ENCODE data around the gene NAT8L. TPM values are rescaled to one million over a fixed set of nuclear protein-coding genes. Genes with fewer than 3 reads are reported as not detected.

The NAT8L gene
- polyA plus RNA-seq, 2 donors, result 0.02 TPM; not detected in 1

GRCh38 chr4:2063557-2064275 lies 4.6 kb downstream of the NAT8L start:
- no peaks in the 10 kb centered on the region for H3K9me3 ChIP-seq (ENCODE audit: control insufficient read depth in 2 of 2, insufficient read depth in 1 of 2, low read depth in 1 of 2, low read length in 1 of 2)

DNA sequence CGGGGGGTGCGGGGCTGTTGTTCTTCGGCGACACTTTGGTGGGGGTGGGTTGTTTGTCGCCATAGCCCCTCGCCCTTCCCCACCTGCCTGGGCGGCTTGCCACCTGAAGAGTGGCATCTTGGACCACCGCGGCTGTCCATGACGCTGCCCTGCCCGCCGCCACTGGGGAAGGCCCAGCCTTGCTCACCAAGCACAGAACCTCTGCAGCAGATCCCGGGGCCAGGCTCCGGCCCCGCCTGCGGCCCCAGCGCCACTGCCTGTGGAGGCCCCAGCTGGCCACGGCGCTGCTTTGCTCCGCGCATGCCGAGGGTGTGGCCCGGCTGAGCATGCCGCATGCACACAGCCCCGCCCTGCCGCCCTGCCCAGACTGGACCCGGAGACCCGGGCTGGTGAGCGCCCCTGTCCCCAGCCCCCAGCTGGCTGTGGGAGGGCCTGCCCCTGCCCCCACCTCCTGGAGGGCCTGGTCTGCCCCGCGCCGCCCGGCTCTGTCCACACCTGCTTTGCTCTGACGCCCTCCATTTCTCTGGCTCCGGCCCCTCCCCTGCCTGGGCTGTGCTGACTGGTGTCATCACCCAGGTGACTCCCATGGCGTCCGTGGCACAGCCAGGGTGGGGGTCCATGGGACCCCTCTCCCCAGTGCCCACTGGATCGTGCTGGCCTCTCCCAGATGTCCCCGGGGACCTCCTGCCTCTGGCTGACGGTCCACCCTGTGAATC lies 5.3 kb downstream of the NAT8L start:
- 59 to 74% methylated on average over 38 to 40 of the region's 40 CpGs for WGBS, 2 donors
- H3K4me3 ChIP-seq (ENCODE audit: low read depth in 1 of 2, low read length in 2 of 2), result no peak overlapping the region
- no peak overlapping the region for H3K27ac ChIP-seq (ENCODE audit: low read depth in 2 of 2, low read length in 1 of 2)
- no peaks in the 10 kb centered on the region for H3K9me3 ChIP-seq (ENCODE audit: control insufficient read depth in 2 of 2, insufficient read depth in 1 of 2, low read depth in 1 of 2, low read length in 1 of 2)
- H3K27me3 ChIP-seq (ENCODE audit: control insufficient read depth in 1 of 2, insufficient read depth in 2 of 2, low read length in 2 of 2), result peaks cover 0 to 14% of the 10 kb centered on the region in 2 donors
- H3K36me3 ChIP-seq (ENCODE audit: control insufficient read depth in 2 of 2, insufficient read depth in 2 of 2, low read length in 1 of 2), result no peaks in the 10 kb centered on the region
- peaks cover 0 to 4% of the 10 kb centered on the region in 2 donors for H3K4me1 ChIP-seq (ENCODE audit: control insufficient read depth in 2 of 2, insufficient read depth in 2 of 2, low read length in 1 of 2)

More at GRCh38 chr4:2063557-2064275, 4.6 kb downstream of the NAT8L start:
- Histone ChIP-seq H3K27me3 (ENCODE audit: control insufficient read depth in 1 of 2, insufficient read depth in 2 of 2, low read length in 2 of 2) (peaks cover 0 to 16% of the 10 kb centered on the region in 2 donors), H3K4me1 (ENCODE audit: control insufficient read depth in 2 of 2, insufficient read depth in 2 of 2, low read length in 1 of 2) (peaks cover 2 to 4% of the 10 kb centered on the region in 2 donors), H3K4me3 (ENCODE audit: low read depth in 1 of 2, low read length in 2 of 2) (no peak overlapping the region), H3K36me3 (ENCODE audit: control insufficient read depth in 2 of 2, insufficient read depth in 2 of 2, low read length in 1 of 2) (no peaks in the 10 kb centered on the region), H3K27ac (ENCODE audit: low read depth in 2 of 2, low read length in 1 of 2) (no peak overlapping the region)
- 94 to 95% methylated on average over 48 to 53 of the region's 53 CpGs for WGBS, 2 donors

- Histone ChIP-seq H3K27me3 (ENCODE audit: control insufficient read depth in 1 of 2, insufficient read depth in 2 of 2, low read length in 2 of 2) (peaks cover 0 to 10% of the 10 kb centered on the region in 2 donors), H3K27ac (ENCODE audit: low read depth in 2 of 2, low read length in 1 of 2) (no peak overlapping the region), H3K9me3 (ENCODE audit: control insufficient read depth in 2 of 2, insufficient read depth in 1 of 2, low read depth in 1 of 2, low read length in 1 of 2) (no peaks in the 10 kb centered on the region), H3K4me3 (ENCODE audit: low read depth in 1 of 2, low read length in 2 of 2) (no peak overlapping the region), H3K4me1 (ENCODE audit: control insufficient read depth in 2 of 2, insufficient read depth in 2 of 2, low read length in 1 of 2) (peaks cover 0 to 4% of the 10 kb centered on the region in 2 donors), H3K36me3 (ENCODE audit: control insufficient read depth in 2 of 2, insufficient read depth in 2 of 2, low read length in 1 of 2) (no peaks in the 10 kb centered on the region)
- 72 to 80% methylated on average over 19 to 24 of the region's 24 CpGs for WGBS, 2 donors
Observed at GRCh38 chr4:2065106-2065930, 6.2 kb downstream of the NAT8L start.

DNA sequence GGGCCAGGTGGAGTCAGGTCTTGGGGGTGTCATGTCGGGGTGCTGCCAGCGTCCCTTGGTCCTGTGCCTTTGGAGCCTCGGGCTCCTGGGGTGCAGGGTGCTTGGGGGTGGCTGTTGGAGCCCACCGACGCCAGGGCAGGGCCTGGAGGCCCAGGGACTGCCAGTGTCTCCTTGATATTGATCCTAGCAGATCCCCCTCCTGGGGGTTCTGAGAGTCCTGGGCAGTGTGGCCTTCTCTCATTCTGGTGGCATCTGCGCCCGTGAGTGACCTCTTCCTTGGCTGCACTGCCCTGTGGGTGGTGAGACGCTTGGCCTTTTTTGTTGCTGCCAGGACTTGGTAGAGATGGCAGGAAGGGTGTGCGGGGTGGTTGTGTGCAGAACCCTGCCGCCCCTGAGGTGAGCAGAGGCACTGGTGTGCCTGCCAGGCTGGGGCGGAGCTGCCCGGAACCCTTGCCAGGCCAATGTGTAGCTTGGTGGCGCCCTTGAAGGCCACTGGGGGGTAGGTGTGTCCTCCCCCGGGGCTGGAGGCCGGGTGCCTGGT lies 7.0 kb downstream of the NAT8L start:
- Histone ChIP-seq H3K27ac (ENCODE audit: low read depth in 2 of 2, low read length in 1 of 2) (no peak overlapping the region), H3K9me3 (ENCODE audit: control insufficient read depth in 2 of 2, insufficient read depth in 1 of 2, low read depth in 1 of 2, low read length in 1 of 2) (no peaks in the 10 kb centered on the region), H3K4me3 (ENCODE audit: low read depth in 1 of 2, low read length in 2 of 2) (no peak overlapping the region), H3K36me3 (ENCODE audit: control insufficient read depth in 2 of 2, insufficient read depth in 2 of 2, low read length in 1 of 2) (no peaks in the 10 kb centered on the region), H3K27me3 (ENCODE audit: control insufficient read depth in 1 of 2, insufficient read depth in 2 of 2, low read length in 2 of 2) (peaks cover 0 to 7% of the 10 kb centered on the region in 2 donors), H3K4me1 (ENCODE audit: control insufficient read depth in 2 of 2, insufficient read depth in 2 of 2, low read length in 1 of 2) (peaks cover 0 to 2% of the 10 kb centered on the region in 2 donors)
- 68 to 70% methylated on average over 14 to 15 of the region's 15 CpGs for WGBS, 2 donors

DNA sequence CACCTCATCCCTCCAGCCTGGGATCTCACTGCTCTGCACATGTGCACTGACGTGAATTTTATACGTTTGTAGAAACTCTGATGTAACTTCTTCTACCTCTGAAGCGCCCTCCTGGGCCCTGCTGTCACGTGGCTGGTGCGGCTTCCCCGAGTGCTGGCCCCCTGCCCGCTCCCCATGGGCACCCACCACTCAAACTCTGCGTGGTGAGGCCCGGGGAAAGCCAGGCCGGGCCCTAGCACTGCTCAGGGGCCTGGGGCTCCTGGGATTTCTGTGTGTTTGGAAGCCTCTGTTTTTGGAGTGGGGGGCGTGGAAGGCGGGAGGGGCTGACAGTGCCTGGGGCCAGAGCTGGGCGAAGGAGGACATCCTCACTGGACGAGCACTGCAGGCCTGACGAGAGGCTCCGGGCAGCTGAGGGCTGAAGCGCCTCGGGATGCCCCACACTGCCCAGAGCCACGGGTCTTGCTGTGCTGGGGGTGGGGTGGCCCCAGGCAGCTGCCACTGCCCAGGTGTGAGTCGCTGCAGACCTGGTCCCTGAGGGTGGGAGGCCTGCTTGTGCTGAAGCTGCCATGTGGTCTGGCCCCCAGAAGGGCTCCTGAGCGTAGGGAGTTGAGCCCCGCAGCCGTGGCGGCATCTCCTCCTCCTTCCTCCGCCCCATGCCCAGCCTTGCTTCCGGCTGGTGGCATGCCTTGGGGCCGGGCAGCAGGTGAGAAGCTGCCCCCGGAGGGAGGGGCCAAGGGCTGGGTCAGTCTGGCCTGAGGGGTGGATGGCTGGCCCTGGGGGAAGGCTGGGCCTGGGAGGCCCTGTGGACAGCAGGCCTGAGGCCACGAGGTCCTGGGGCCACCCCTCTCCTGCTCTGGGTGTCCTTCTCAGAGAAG lies 7.7 kb downstream of the NAT8L start:
- WGBS, 2 donors, result 72 to 82% methylated on average over 28 to 29 of the region's 29 CpGs
- Histone ChIP-seq H3K36me3 (ENCODE audit: control insufficient read depth in 2 of 2, insufficient read depth in 2 of 2, low read length in 1 of 2) (no peaks in the 10 kb centered on the region), H3K4me3 (ENCODE audit: low read depth in 1 of 2, low read length in 2 of 2) (no peak overlapping the region), H3K4me1 (ENCODE audit: control insufficient read depth in 2 of 2, insufficient read depth in 2 of 2, low read length in 1 of 2) (peaks cover 0 to 2% of the 10 kb centered on the region in 2 donors), H3K27me3 (ENCODE audit: control insufficient read depth in 1 of 2, insufficient read depth in 2 of 2, low read length in 2 of 2) (peaks cover 0 to 4% of the 10 kb centered on the region in 2 donors), H3K9me3 (ENCODE audit: control insufficient read depth in 2 of 2, insufficient read depth in 1 of 2, low read depth in 1 of 2, low read length in 1 of 2) (no peaks in the 10 kb centered on the region), H3K27ac (ENCODE audit: low read depth in 2 of 2, low read length in 1 of 2) (no peak overlapping the region)

- H3K36me3 ChIP-seq (ENCODE audit: control insufficient read depth in 2 of 2, insufficient read depth in 2 of 2, low read length in 1 of 2), result no peaks in the 10 kb centered on the region
- WGBS, 2 donors, result 80 to 83% methylated on average over 26 of the region's 26 CpGs
- H3K4me3 ChIP-seq (ENCODE audit: low read depth in 1 of 2, low read length in 2 of 2), result no peak overlapping the region
- no peaks in the 10 kb centered on the region for H3K9me3 ChIP-seq (ENCODE audit: control insufficient read depth in 2 of 2, insufficient read depth in 1 of 2, low read depth in 1 of 2, low read length in 1 of 2)
- no peak overlapping the region for H3K27ac ChIP-seq (ENCODE audit: low read depth in 2 of 2, low read length in 1 of 2)
- H3K27me3 ChIP-seq (ENCODE audit: control insufficient read depth in 1 of 2, insufficient read depth in 2 of 2, low read length in 2 of 2), result no peaks in the 10 kb centered on the region
- H3K4me1 ChIP-seq (ENCODE audit: control insufficient read depth in 2 of 2, insufficient read depth in 2 of 2, low read length in 1 of 2), result peaks cover 0 to 4% of the 10 kb centered on the region in 2 donors
Observed at GRCh38 chr4:2067446-2068197, 8.5 kb downstream of the NAT8L start.

GRCh38 chr4:2068198-2068470 lies 9.0 kb downstream of the NAT8L start:
- WGBS, 2 donors, result 95 to 96% methylated on average over 13 of the region's 13 CpGs
- no peaks in the 10 kb centered on the region for H3K9me3 ChIP-seq (ENCODE audit: control insufficient read depth in 2 of 2, insufficient read depth in 1 of 2, low read depth in 1 of 2, low read length in 1 of 2)
- H3K27ac ChIP-seq (ENCODE audit: low read depth in 2 of 2, low read length in 1 of 2), result no peak overlapping the region
- H3K4me1 ChIP-seq (ENCODE audit: control insufficient read depth in 2 of 2, insufficient read depth in 2 of 2, low read length in 1 of 2), result peaks cover 0 to 4% of the 10 kb centered on the region in 2 donors
- H3K27me3 ChIP-seq (ENCODE audit: control insufficient read depth in 1 of 2, insufficient read depth in 2 of 2, low read length in 2 of 2), result no peaks in the 10 kb centered on the region
- H3K36me3 ChIP-seq (ENCODE audit: control insufficient read depth in 2 of 2, insufficient read depth in 2 of 2, low read length in 1 of 2), result no peaks in the 10 kb centered on the region
- no peak overlapping the region for H3K4me3 ChIP-seq (ENCODE audit: low read depth in 1 of 2, low read length in 2 of 2)

- no peaks in the 10 kb centered on the region for H3K9me3 ChIP-seq (ENCODE audit: control insufficient read depth in 2 of 2, insufficient read depth in 1 of 2, low read depth in 1 of 2, low read length in 1 of 2)
- no peak overlapping the region for H3K27ac ChIP-seq (ENCODE audit: low read depth in 2 of 2, low read length in 1 of 2)
- H3K4me3 ChIP-seq (ENCODE audit: low read depth in 1 of 2, low read length in 2 of 2), result no peak overlapping the region
- no peaks in the 10 kb centered on the region for H3K36me3 ChIP-seq (ENCODE audit: control insufficient read depth in 2 of 2, insufficient read depth in 2 of 2, low read length in 1 of 2)
- H3K27me3 ChIP-seq (ENCODE audit: control insufficient read depth in 1 of 2, insufficient read depth in 2 of 2, low read length in 2 of 2), result no peaks in the 10 kb centered on the region
- 68 to 75% methylated on average over 10 to 11 of the region's 11 CpGs for WGBS, 2 donors
- H3K4me1 ChIP-seq (ENCODE audit: control insufficient read depth in 2 of 2, insufficient read depth in 2 of 2, low read length in 1 of 2), result peaks cover 0 to 4% of the 10 kb centered on the region in 2 donors
Observed at GRCh38 chr4:2068566-2068965, 9.4 kb downstream of the NAT8L start.
